T follicular helper cell (primary cell): ENCODE measurements around the gene DSCAML1.
"Not testable (repeated sequence)": the region's sequence is repeated elsewhere in the genome, so short reads cannot be mapped to it uniquely, and the experiment has no call there.

Experiments used
- DNase-seq: peaks from one replicate; pipeline ENCODE4 v3.0.0-alpha.2; 2020; ENCODE audit warnings: low read depth

Gene DSCAML1

DNA sequence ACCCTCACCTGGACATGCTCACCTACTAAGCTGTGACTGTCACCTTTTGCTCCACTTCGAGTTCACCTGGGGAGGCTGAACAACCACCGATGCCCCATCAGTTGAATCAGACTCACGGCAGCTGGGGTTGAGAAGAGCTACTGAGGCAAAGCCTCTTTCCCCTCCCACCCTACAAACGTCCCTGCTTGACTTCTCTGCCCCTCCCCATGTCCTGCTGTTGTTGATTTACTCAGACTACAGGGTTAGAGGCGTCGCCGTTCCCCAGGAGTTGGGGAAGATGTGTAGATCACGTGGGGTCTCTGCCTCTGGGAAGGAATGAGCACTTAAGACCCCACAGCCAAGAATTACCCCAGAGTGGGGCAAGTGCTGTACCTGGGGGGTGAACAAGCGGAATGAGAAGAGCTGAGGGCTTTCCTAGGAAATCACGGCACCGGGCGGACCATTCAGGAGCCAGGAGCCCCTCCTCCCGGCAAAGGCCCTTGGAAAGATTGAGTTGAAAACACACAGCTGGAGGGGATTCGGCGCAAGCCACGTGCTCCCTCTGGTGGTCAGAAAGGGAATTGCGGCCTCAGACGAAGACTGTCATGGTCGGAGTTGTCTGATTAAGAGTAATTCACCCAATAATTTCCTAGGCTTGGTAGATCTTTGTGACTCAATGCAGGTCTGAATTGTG lies 20.5 kb upstream of the DSCAML1 start:
- peak; percentile 70 for DNase-seq

DNA sequence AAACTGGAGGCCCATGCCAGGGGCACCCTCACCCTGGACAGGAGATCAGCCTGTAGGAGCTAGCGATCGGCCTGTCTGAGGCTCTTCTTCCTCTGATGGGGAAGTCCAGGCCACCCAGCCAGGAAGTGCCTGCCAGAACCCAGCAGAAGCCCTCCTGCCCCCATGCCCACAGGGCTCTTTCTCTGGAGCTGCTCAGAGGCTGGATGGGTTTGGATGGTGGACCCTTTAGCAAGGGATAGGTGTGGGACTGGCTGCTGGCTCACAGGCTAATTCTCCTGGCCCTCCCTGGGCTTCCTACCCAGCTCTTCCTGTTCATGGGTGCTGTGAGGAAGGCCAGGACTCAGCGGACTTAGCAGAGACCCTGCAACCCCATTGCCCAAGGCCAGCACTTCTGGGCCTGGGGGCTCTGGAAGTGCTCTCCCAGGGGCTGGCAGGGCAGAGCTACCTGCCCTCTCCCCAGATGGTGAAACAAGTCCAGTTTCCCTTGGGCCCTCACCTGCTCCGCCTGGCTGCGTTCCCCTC lies 19.9 kb upstream of the DSCAML1 start:
- DNase-seq: no peak

- DNase-seq: no peak
These were observed 19.2 kb upstream of the DSCAML1 start for GRCh38 chr11:117816151-117816741.

GRCh38 chr11:117815262-117815803 lies 18.3 kb upstream of the DSCAML1 start:
- peak; percentile 48 for DNase-seq

- peak; percentile 70 for DNase-seq
These were observed 17.8 kb upstream of the DSCAML1 start for GRCh38 chr11:117814766-117815261.

DNA sequence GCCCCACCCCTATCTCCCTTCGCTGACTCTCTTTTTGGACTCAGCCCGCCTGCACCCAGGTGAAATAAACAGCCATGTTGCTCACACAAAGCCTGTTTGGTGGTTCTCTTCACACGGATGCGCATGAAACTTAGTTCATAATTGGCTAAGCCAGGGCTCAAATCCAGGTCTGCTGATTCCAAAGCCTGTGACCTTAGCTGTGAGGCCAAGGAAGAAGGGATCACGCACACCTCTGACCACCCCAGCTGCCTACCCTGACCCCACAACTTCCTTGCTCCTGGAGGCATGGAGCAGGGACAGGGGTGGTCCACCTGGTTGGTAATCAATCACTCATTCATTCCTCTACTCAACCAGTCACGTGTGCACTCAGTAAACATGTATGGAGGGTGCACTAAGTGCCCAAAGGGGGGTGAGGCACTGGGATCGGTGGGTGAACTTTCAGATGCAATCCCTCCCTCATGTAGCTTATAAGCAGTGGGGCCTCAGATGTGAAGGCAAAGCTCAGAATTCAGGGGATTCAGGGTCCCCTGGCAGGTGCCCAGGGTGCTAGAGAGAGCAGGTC lies 17.3 kb upstream of the DSCAML1 start:
- no peak for DNase-seq

DNA sequence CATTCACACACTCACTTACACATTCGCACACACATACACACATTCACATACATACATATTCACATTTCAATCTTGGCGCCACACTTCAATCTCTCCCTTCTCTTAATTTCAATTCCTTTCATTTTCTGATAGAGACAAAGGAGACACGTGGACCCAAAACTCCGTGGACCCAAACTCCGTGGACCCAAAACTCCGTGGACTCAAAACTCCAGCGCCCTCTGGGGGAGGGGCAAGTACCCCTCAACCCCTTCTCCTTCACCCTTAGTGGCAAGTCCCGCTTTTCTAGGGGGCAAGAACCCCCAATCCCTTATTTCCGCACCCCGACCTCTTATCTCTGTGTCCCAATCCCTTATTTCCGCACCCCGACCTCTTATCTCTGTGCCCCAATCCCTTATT lies 13.0 kb upstream of the DSCAML1 start:
- DNase-seq: not testable (repeated sequence)

- no peak for DNase-seq
These were observed 12.4 kb upstream of the DSCAML1 start for GRCh38 chr11:117809236-117810055.

DNA sequence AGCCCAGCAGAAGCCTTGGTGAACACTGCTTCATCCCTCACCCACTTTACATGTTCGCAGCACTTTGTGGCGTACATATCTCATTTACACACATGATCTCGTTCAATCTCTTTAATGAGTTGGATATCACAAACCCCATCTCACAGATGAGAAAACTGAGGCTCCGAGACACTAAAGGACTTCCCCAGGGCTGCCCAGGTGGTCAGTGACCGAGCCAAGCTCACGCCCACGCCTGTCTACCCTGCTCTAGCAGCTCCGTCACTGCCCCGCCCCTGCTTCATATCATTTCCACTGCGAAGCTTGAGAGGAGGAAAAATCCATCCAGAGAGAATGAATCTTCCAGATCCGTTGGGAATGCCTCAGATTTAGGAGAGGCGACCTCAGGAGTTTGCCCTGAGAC lies 11.8 kb upstream of the DSCAML1 start:
- DNase-seq: no peak

DNA sequence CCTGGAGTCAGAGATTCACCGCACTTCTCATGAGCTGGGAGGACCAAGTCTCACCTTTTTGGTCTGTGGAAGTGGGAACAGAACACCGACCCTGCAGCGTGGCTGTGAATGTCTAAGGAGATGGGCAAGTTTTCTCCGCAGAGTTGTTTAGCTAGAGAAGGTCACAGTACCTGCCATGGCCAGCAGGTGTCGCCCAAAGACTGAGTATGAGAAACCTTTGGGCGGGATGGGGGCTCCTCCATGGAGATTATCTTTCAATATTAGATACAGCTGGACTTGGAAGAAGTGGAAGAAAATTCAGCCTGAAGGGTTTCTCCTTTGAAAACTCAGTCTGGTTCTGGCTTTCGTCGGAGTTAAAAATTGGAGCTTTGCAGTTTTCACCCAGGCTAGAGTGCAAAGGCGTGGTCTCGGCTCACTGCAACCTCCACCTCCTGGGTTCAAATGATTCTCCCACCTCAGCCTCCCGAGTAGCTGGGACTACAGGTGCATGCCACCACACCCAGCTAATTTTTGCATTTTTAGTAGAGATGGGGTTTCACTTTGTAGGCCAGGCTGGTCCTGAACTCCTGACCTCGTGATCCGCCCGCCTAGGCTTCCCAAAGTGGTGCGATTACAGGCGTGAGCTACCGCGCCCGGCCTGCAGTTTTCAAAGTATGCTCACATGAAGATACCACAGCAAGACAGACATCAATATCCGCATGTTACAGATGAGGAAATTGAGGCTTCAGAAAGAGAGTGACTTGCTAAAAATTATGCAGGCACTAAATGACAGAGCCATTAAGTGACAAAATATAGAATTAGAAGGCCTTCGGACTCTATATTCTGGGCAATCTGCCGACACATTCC lies 10.7 kb upstream of the DSCAML1 start:
- DNase-seq: peak; percentile 66

DNA sequence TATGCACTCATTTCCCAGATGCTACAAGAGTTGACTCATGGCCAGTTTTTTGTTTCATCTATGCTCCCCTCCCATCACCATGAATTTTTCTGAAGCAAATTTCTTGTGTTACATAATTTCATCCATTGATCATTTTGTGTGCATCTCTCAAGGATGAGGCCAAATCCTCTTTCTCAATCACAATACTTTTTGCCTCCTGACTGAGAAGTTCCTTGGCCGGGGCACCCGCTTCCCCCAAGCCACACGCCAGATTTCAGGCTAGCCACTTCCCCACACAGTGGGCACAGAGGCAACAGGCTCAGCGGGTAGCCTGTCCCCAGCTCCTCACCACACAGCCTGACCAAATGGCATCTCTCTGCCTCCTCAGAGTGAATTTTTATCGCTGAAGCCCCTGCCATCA lies 9.8 kb upstream of the DSCAML1 start:
- no peak for DNase-seq

DNA sequence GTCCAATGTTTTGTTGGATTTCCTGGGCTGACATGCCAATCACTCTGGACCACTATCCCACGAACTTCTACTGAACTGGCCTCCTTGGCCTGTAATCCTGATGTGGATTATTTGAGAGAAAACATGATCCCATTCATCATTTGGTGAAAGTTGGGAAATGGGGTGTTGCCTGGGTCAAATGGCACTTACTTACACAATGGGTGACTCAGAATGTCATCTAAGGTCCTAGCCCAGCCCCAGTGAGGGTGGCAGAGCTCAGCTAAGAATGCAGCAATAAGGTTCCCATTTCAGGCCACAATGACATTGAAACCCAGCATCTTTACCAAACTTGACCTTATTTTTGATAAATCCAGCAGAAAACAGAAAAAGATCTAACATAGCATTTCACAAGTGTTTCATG lies 8.0 kb upstream of the DSCAML1 start:
- no peak for DNase-seq

GRCh38 chr11:117803896-117804295 lies 6.9 kb upstream of the DSCAML1 start:
- no peak for DNase-seq

DNA sequence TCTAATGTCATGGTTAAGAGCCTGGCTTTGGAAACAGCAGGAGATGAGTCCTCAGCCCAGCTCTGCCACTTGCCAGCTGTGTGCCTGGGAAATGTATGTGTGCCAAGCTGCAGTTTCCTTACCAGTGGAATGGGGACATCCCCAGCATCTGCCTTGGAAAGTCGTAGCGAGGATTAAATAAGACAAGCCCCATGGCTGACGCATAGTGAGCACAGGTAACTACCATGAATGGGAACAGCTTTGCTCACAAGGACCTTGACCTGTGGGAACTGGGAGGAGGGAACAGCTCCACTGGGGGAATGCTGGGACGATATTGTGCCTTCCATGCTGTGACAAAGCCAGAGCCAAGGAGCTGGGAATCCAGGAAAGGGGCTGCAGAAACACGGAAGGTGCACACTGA lies 2.6 kb upstream of the DSCAML1 start:
- DNase-seq: no peak

DNA sequence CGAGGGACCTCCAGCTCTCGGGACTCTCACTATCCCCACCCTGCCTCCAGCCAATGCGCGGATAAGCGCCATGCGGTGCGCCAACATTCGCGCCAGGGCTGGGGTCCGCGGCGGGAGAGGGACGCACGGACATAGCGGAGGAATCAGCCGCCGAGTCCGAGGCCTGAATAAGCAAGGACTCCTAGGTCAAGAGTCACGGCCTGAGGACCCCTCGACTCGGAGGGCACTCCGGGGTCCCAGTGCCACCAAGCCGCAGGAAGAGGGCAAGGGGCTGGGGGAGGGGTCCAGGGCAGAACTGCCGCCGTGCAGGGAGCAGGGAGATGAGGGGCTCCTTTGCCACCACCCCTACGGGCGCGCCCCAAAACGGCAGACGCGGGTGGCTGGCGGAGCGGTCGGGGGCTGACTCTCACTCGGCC lies 552 bp downstream of the DSCAML1 start:
- DNase-seq: no peak

GRCh38 chr11:117795638-117796455 lies 1.2 kb downstream of the DSCAML1 start:
- DNase-seq: no peak

- DNase-seq: no peak
These were observed 2.0 kb downstream of the DSCAML1 start for GRCh38 chr11:117794772-117795629.

DNA sequence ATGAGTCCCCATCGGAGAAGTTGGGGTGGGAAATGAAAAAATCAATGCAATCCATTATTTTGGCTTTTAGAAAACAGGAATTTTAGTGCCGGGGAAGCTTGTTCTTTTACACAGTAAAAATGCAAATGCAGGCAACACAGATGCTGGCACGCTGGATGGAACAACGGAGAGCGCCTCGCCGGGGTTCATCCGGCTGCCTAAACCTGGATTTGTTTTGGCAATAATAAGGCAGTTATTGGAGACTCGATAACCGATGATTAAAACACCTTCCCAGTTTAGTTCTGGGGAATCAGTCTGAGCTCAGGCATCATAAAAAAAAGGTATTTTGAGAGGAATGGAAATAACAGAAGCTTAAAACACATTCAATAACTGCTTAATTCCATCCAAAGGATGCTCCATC lies 2.9 kb downstream of the DSCAML1 start:
- no peak for DNase-seq

DNA sequence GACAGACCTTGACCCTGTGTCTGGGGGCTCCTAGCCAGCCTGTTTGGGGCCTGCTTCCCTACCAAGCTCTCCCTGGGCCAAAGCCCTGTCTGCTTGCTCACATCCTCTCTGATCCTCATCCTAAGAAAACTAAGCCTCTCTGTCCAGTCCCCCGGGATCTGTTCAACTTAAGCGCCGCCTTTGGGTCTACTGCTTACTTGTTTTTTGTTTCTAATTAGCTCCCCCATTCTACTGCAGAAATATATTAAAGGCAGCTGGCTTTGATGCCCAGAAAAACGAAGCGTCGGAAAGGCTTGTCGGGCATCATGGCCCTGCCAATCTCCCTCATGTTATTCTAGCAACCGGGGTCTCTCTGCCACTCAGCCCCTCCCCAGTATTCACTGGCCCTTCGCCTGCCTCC lies 3.4 kb downstream of the DSCAML1 start:
- DNase-seq: no peak
